ENCODE data around the gene PLEKHA6.

GRCh38 chr1:204216236-204216635 lies 143.5 kb downstream of the PLEKHA6 start:
- TF ChIP-seq CTCF (conservative IDR thresholded peaks at IDR 0.05; ENCODE audit: low read depth, low read length) (no peak), POLR2A (IDR thresholded peaks at IDR 0.05; ENCODE audit: low read depth, low read length) (no peak), RFX5 (IDR thresholded peaks at IDR 0.05; ENCODE audit: low read depth, low read length) (no peak), NFE2L2 (IDR thresholded peaks at IDR 0.05; ENCODE audit: low read depth, low read length) (no peak), RAD21 (IDR thresholded peaks at IDR 0.05; ENCODE audit: low read length) (no peak), MAZ (IDR thresholded peaks at IDR 0.05; ENCODE audit: borderline replicate concordance, low read depth, low read length) (no peak), USF2 (IDR thresholded peaks at IDR 0.05; ENCODE audit: low read depth, low read length) (no peak), FOS (IDR thresholded peaks at IDR 0.05; ENCODE audit: low read depth, low read length) (no peak), ELK1 (IDR thresholded peaks at IDR 0.05; ENCODE audit: borderline replicate concordance, low read depth, low read length) (no peak), MAFK (IDR thresholded peaks at IDR 0.05; ENCODE audit: low read depth, low read length) (no peak), CEBPB (IDR thresholded peaks at IDR 0.05; ENCODE audit: low read depth, low read length) (no peak), RCOR1 (IDR thresholded peaks at IDR 0.05; ENCODE audit: insufficient replicate concordance, low read length) (no peak)

Data from IMR-90 (cell line).